Trophoblast cell (in vitro differentiated cells and primary cell): ENCODE measurements around the gene KRTAP10-7.

ENCODE experiments used
- DNase-seq, 2 donors: peaks; one replicate each; pipeline ENCODE4 v3.0.0-alpha.2; 2016
- H2AFZ ChIP-seq: 2 replicates; pipeline ENCODE4 v1.6.1; 2013; ENCODE audit warnings: low read length, moderate library complexity, mild to moderate bottlenecking; ENCODE audit not compliant: insufficient read depth, poor library complexity
- H2AK5ac ChIP-seq: 2 replicates; pipeline ENCODE4 v1.6.1; 2013; ENCODE audit warnings: mild to moderate bottlenecking, low read length
- H2BK120ac ChIP-seq: 2 replicates; pipeline ENCODE4 v1.6.1; 2013; ENCODE audit warnings: low read length, mild to moderate bottlenecking, moderate library complexity; ENCODE audit not compliant: insufficient read depth, poor library complexity
- H2BK12ac ChIP-seq: 2 replicates; pipeline ENCODE4 v1.6.1; 2013; ENCODE audit warnings: mild to moderate bottlenecking, low read length, moderate library complexity
- H2BK5ac ChIP-seq: 2 replicates; pipeline ENCODE4 v1.6.1; 2013; ENCODE audit warnings: low read length, low read depth, moderate library complexity, mild to moderate bottlenecking; ENCODE audit not compliant: poor library complexity
- H3K14ac ChIP-seq: 2 replicates; pipeline ENCODE4 v1.6.1; 2013; ENCODE audit warnings: mild to moderate bottlenecking, low read length
- H3K18ac ChIP-seq: 2 replicates; pipeline ENCODE4 v1.6.1; 2013; ENCODE audit warnings: mild to moderate bottlenecking, low read length
- H3K23ac ChIP-seq: 2 replicates; pipeline ENCODE4 v1.6.1; 2013; ENCODE audit warnings: low read length
- H3K27ac ChIP-seq: 2 replicates; pipeline ENCODE4 v1.5.1; 2013; ENCODE audit warnings: low read depth, mild to moderate bottlenecking, inconsistent platforms, low read length, moderate library complexity
- H3K27me3 ChIP-seq: 2 replicates; pipeline ENCODE4 v1.6.1; 2013; ENCODE audit warnings: inconsistent platforms, mild to moderate bottlenecking, low read length, moderate library complexity; ENCODE audit not compliant: insufficient read depth
- H3K36me3 ChIP-seq, 2 experiments: 1 replicate in 1 of 2; 2 replicates in 1 of 2; pipeline ENCODE4 v1.6.1; 2013; ENCODE audit warnings: low read length in 2 of 2, mild to moderate bottlenecking in 2 of 2, moderate library complexity in 1 of 2; ENCODE audit not compliant: insufficient read depth in 2 of 2, control insufficient read depth in 1 of 2
- H3K4ac ChIP-seq: 2 replicates; pipeline ENCODE4 v1.6.1; 2013; ENCODE audit warnings: low read depth, mild to moderate bottlenecking, low read length, moderate library complexity
- H3K4me1 ChIP-seq, 2 experiments: 1 replicate in 1 of 2; 2 replicates in 1 of 2; pipeline ENCODE4 v1.6.1; 2013; ENCODE audit warnings: low read length in 2 of 2, mild to moderate bottlenecking in 2 of 2, moderate library complexity in 1 of 2; ENCODE audit not compliant: insufficient read depth in 2 of 2, control insufficient read depth in 1 of 2
- H3K4me2 ChIP-seq: 2 replicates; pipeline ENCODE4 v1.6.1; 2013; ENCODE audit warnings: inconsistent platforms, mild to moderate bottlenecking, low read length, moderate library complexity
- H3K4me3 ChIP-seq: 2 replicates; pipeline ENCODE4 v1.5.1; 2013; ENCODE audit warnings: mild to moderate bottlenecking, low read depth, low read length, inconsistent platforms
- H3K79me1 ChIP-seq: one replicate; pipeline ENCODE4 v1.6.1; 2013; ENCODE audit warnings: low read length
- H3K79me2 ChIP-seq: 2 replicates; pipeline ENCODE4 v1.6.1; 2013; ENCODE audit warnings: low read length, mild to moderate bottlenecking; ENCODE audit not compliant: control insufficient read depth, insufficient read depth, poor library complexity
- H3K9ac ChIP-seq: 2 replicates; pipeline ENCODE4 v1.6.1; 2013; ENCODE audit warnings: mild to moderate bottlenecking, low read length
- H3K9me3 ChIP-seq: 2 replicates; pipeline ENCODE4 v1.6.1; 2013; ENCODE audit warnings: low read depth, mild to moderate bottlenecking, control low read depth, inconsistent platforms, low read length; ENCODE audit not compliant: insufficient read depth
- H4K12ac ChIP-seq: 2 replicates; pipeline ENCODE4 v1.6.1; 2013; ENCODE audit warnings: low read depth, mild to moderate bottlenecking, low read length, moderate library complexity
- H4K8ac ChIP-seq: 2 replicates; pipeline ENCODE4 v1.6.1; 2013; ENCODE audit warnings: low read depth, mild to moderate bottlenecking, low read length, moderate library complexity
- H4K91ac ChIP-seq: one replicate; pipeline ENCODE4 v1.6.1; 2013; ENCODE audit warnings: low read depth, mild to moderate bottlenecking, low read length, moderate library complexity
- WGBS: extraction: QIAGEN DNeasy Blood & Tissue Kit; methylation state at CpG from one replicate; pipeline ENCODE4 v1.1.7; 2013; ENCODE audit warnings: missing lambda C conversion rate; ENCODE audit not compliant: insufficient read length, insufficient coverage; ENCODE audit errors: extremely low coverage; 5-methylcytosine and 5-hydroxymethylcytosine counted together

Gene KRTAP10-7

GRCh38 chr21:44566403-44566802, 34.0 kb upstream of the KRTAP10-7 start:
- no peak overlapping the region for H3K23ac ChIP-seq
- H2BK120ac ChIP-seq = no peak overlapping the region
- no peaks in the 10 kb centered on the region for H3K4me1 ChIP-seq
- H2AFZ ChIP-seq = no peak overlapping the region
- H2BK12ac ChIP-seq = no peak overlapping the region
- no peak overlapping the region for H3K4me2 ChIP-seq
- DNase-seq = peak in 1 of 2 donors; percentile 7
- WGBS = no CpG with 5 or more reads among the region's 1 CpG
- H3K79me2 ChIP-seq = no peaks in the 10 kb centered on the region
- H4K91ac ChIP-seq = no peak overlapping the region
- H3K27me3 ChIP-seq = no peaks in the 10 kb centered on the region
- no peak overlapping the region for H4K8ac ChIP-seq
- no peaks in the 10 kb centered on the region for H3K36me3 ChIP-seq
- no peak overlapping the region for H2BK5ac ChIP-seq
- no peaks in the 10 kb centered on the region for H3K79me1 ChIP-seq
- no peak overlapping the region for H3K27ac ChIP-seq
- H3K14ac ChIP-seq = no peak overlapping the region
- no peak overlapping the region for H2AK5ac ChIP-seq
- H4K12ac ChIP-seq = no peak overlapping the region
- H3K4me3 ChIP-seq = no peak overlapping the region
- H3K4ac ChIP-seq = no peak overlapping the region
- H3K9ac ChIP-seq = no peak overlapping the region
- peaks cover 2% of the 10 kb centered on the region for H3K9me3 ChIP-seq
- no peak overlapping the region for H3K18ac ChIP-seq

- Histone ChIP-seq H3K4me1 (no peaks in the 10 kb centered on the region), H3K4ac (no peak overlapping the region), H3K79me1 (no peaks in the 10 kb centered on the region), H2BK5ac (no peak overlapping the region), H2AK5ac (no peak overlapping the region), H2BK120ac (no peak overlapping the region), H3K18ac (no peak overlapping the region), H4K91ac (no peak overlapping the region), H4K12ac (no peak overlapping the region), H3K9me3 (peaks cover 11% of the 10 kb centered on the region), H3K4me3 (no peak overlapping the region), H4K8ac (no peak overlapping the region), H3K79me2 (no peaks in the 10 kb centered on the region), H3K14ac (no peak overlapping the region), H3K36me3 (no peaks in the 10 kb centered on the region), H2BK12ac (no peak overlapping the region), H3K27ac (no peak overlapping the region), H3K4me2 (no peak overlapping the region), H3K23ac (no peak overlapping the region), H3K9ac (no peak overlapping the region), H3K27me3 (no peaks in the 10 kb centered on the region), H2AFZ (no peak overlapping the region)
- no peak for DNase-seq
- no CpG with 5 or more reads among the region's 18 CpGs for WGBS
Measured at GRCh38 chr21:44567481-44568171, 32.8 kb upstream of the KRTAP10-7 start.

GRCh38 chr21:44568261-44568660, 32.1 kb upstream of the KRTAP10-7 start:
- H3K14ac ChIP-seq = no peak overlapping the region
- H2BK5ac ChIP-seq = no peak overlapping the region
- H3K4ac ChIP-seq = no peak overlapping the region
- no peak overlapping the region for H3K4me2 ChIP-seq
- no peak overlapping the region for H4K91ac ChIP-seq
- H3K18ac ChIP-seq = no peak overlapping the region
- H3K4me3 ChIP-seq = no peak overlapping the region
- H2AFZ ChIP-seq = no peak overlapping the region
- H4K12ac ChIP-seq = no peak overlapping the region
- H3K79me1 ChIP-seq = no peaks in the 10 kb centered on the region
- no peaks in the 10 kb centered on the region for H3K4me1 ChIP-seq
- no peaks in the 10 kb centered on the region for H3K79me2 ChIP-seq
- no CpG with 5 or more reads among the region's 12 CpGs for WGBS
- no peaks in the 10 kb centered on the region for H3K36me3 ChIP-seq
- no peak overlapping the region for H3K27ac ChIP-seq
- H3K23ac ChIP-seq = no peak overlapping the region
- no peak overlapping the region for H2BK120ac ChIP-seq
- H2BK12ac ChIP-seq = no peak overlapping the region
- H3K27me3 ChIP-seq = no peaks in the 10 kb centered on the region
- no peak overlapping the region for H2AK5ac ChIP-seq
- peaks cover 11% of the 10 kb centered on the region for H3K9me3 ChIP-seq
- no peak overlapping the region for H3K9ac ChIP-seq
- no peak overlapping the region for H4K8ac ChIP-seq
- no peak for DNase-seq

- Histone ChIP-seq H2BK5ac (no peak overlapping the region), H3K14ac (no peak overlapping the region), H4K8ac (no peak overlapping the region), H3K27ac (no peak overlapping the region), H4K91ac (no peak overlapping the region), H3K4me1 (no peaks in the 10 kb centered on the region), H3K79me2 (no peaks in the 10 kb centered on the region), H3K9me3 (peaks cover 11% of the 10 kb centered on the region), H3K18ac (no peak overlapping the region), H3K23ac (no peak overlapping the region), H3K27me3 (no peaks in the 10 kb centered on the region), H3K4me3 (no peak overlapping the region), H3K36me3 (no peaks in the 10 kb centered on the region), H2BK12ac (no peak overlapping the region), H3K4me2 (no peak overlapping the region), H4K12ac (no peak overlapping the region), H2AFZ (no peak overlapping the region), H3K79me1 (no peaks in the 10 kb centered on the region), H2AK5ac (no peak overlapping the region), H3K9ac (no peak overlapping the region), H2BK120ac (no peak overlapping the region), H3K4ac (no peak overlapping the region)
- no peak for DNase-seq
- WGBS = no CpG with 5 or more reads among the region's 27 CpGs
Measured at GRCh38 chr21:44568667-44569556, 31.5 kb upstream of the KRTAP10-7 start.
